Tibial artery (tissue), 4 donors: Measurements from ENCODE around the gene DOCK1.

Experiments used
- DNase-seq, 2 donors: peaks; one replicate each; pipeline ENCODE4 v3.0.0-alpha.2; 2019
- H3K27ac ChIP-seq, 2 donors: fragments of 200-600 bp; sonication (generic) in 1 of 2; 1 replicate in 1 of 2; 2 replicates in 1 of 2; pipeline ENCODE4 v1.5.1; 2018 to 2019; ENCODE audit warnings: mild to moderate bottlenecking in 1 of 2
- H3K27me3 ChIP-seq, 2 donors: fragments of 200-600 bp; sonication (generic) in 1 of 2; one replicate each; pipeline versions ENCODE4 v1.5.1 to v1.6.0; 2016 to 2019
- H3K36me3 ChIP-seq, 3 donors: fragments of 200-600 bp; sonication (generic) in 2 of 3; one replicate each; pipeline ENCODE4 v1.5.1; 2016 to 2019; ENCODE audit warnings: mild to moderate bottlenecking in 2 of 3
- H3K4me1 ChIP-seq, 4 donors: fragments of 200-600 bp; sonication (generic) in 2 of 4; 1 replicate in 3 of 4; 2 replicates in 1 of 4; pipeline ENCODE4 v1.5.1; 2016 to 2019
- H3K4me3 ChIP-seq, 2 donors: fragments of 200-600 bp; sonication (generic) in 1 of 2; 1 replicate in 1 of 2; 2 replicates in 1 of 2; pipeline ENCODE4 v1.5.1; 2018 to 2019; ENCODE audit warnings: mild to moderate bottlenecking in 2 of 2
- H3K9me3 ChIP-seq, 3 donors: fragments of 200-600 bp; sonication (generic) in 1 of 3; one replicate each; pipeline ENCODE4 v1.5.1; 2016 to 2019
- CTCF ChIP-seq, 2 experiments: fragments of 200-600 bp in 1 of 2; fragments of 450-650 bp in 1 of 2; IDR thresholded peaks; one replicate each; pipeline ENCODE4 v1.5.1; 2017 to 2019; ENCODE audit warnings: antibody characterized with exemption in 2 of 2, mild to moderate bottlenecking in 1 of 2, moderate library complexity in 1 of 2
- intact Hi-C: fragments of 100-400 bp; cut with DNase I; formaldehyde crosslinking; loops from one replicate; pipeline ENCODE4 v1.15.0; 2023; ENCODE audit warnings: low total_unique reads

DOCK1 gene

GRCh38 chr10:127119936-127120335, 214.7 kb downstream of the DOCK1 start:
- no peak for DNase-seq
- no peak overlapping the region for H3K4me3 ChIP-seq
- no peaks in the 10 kb centered on the region for H3K27me3 ChIP-seq
- TF ChIP-seq CTCF (IDR thresholded peaks at IDR 0.05) = no peak
- intact Hi-C loops = no loop called here
- peaks cover 0 to 29% (median 11%) of the 10 kb centered on the region in 3 donors for H3K36me3 ChIP-seq
- no peak overlapping the region for H3K27ac ChIP-seq
- H3K4me1 ChIP-seq = no peaks in the 10 kb centered on the region
- no peaks in the 10 kb centered on the region for H3K9me3 ChIP-seq

GRCh38 chr10:127122831-127123230, 217.6 kb downstream of the DOCK1 start:
- peaks cover 7 to 52% (median 33%) of the 10 kb centered on the region in 3 donors for H3K36me3 ChIP-seq
- H3K27me3 ChIP-seq = no peaks in the 10 kb centered on the region
- DNase-seq = no peak
- no peak overlapping the region for H3K27ac ChIP-seq
- intact Hi-C loops = no loop called here
- no peak overlapping the region for H3K4me3 ChIP-seq
- H3K4me1 ChIP-seq = no peaks in the 10 kb centered on the region
- no peaks in the 10 kb centered on the region for H3K9me3 ChIP-seq
- TF ChIP-seq CTCF (IDR thresholded peaks at IDR 0.05) = no peak

- no peaks in the 10 kb centered on the region for H3K4me1 ChIP-seq
- no peaks in the 10 kb centered on the region for H3K9me3 ChIP-seq
- no peak for TF ChIP-seq CTCF (IDR thresholded peaks at IDR 0.05)
- H3K4me3 ChIP-seq = no peak overlapping the region
- peaks cover 12 to 59% (median 32%) of the 10 kb centered on the region in 3 donors for H3K36me3 ChIP-seq
- DNase-seq = no peak
- intact Hi-C loops = no loop called here
- H3K27me3 ChIP-seq = no peaks in the 10 kb centered on the region
- no peak overlapping the region for H3K27ac ChIP-seq
These were observed 218.4 kb downstream of the DOCK1 start for GRCh38 chr10:127123626-127124025.

GRCh38 chr10:127125331-127125730, 220.1 kb downstream of the DOCK1 start:
- DNase-seq = no peak
- intact Hi-C loops = no loop called here
- H3K4me1 ChIP-seq = no peaks in the 10 kb centered on the region
- TF ChIP-seq CTCF (IDR thresholded peaks at IDR 0.05) = no peak
- peaks cover 21 to 63% (median 38%) of the 10 kb centered on the region in 3 donors for H3K36me3 ChIP-seq
- H3K27ac ChIP-seq = no peak overlapping the region
- no peak overlapping the region for H3K4me3 ChIP-seq
- no peaks in the 10 kb centered on the region for H3K9me3 ChIP-seq
- no peaks in the 10 kb centered on the region for H3K27me3 ChIP-seq

- intact Hi-C loops = no loop called here
- Histone ChIP-seq H3K9me3 (no peaks in the 10 kb centered on the region), H3K4me1 (no peaks in the 10 kb centered on the region), H3K27ac (no peak overlapping the region), H3K27me3 (no peaks in the 10 kb centered on the region), H3K4me3 (no peak overlapping the region), H3K36me3 (peaks cover 21 to 63% (median 38%) of the 10 kb centered on the region in 3 donors)
- no peak for TF ChIP-seq CTCF (IDR thresholded peaks at IDR 0.05)
- no peak for DNase-seq
These were observed 222.6 kb downstream of the DOCK1 start for GRCh38 chr10:127127822-127128221.

- intact Hi-C loops = no loop called here
- no peak for DNase-seq
- H3K36me3 ChIP-seq = peaks cover 21 to 61% (median 45%) of the 10 kb centered on the region in 3 donors
These were observed 223.9 kb downstream of the DOCK1 start for GRCh38 chr10:127129104-127129503.

More at GRCh38 chr10:127129104-127129503, 223.9 kb downstream of the DOCK1 start:
- Histone ChIP-seq H3K27ac (no peak overlapping the region), H3K4me1 (no peaks in the 10 kb centered on the region), H3K4me3 (no peak overlapping the region), H3K9me3 (no peaks in the 10 kb centered on the region), H3K27me3 (no peaks in the 10 kb centered on the region)
- no peak for TF ChIP-seq CTCF (IDR thresholded peaks at IDR 0.05)
